ENCODE results near the gene IL15RA.
"Not testable (repeated sequence)": the region's sequence is repeated elsewhere in the genome, so short reads cannot be mapped to it uniquely, and the experiment has no call there.

The IL15RA gene

GRCh38 chr10:5968681-5969453, 8.5 kb downstream of the IL15RA start:
- DNase-seq, result no peak

- no peak for DNase-seq
Observed at GRCh38 chr10:5968037-5968680, 9.2 kb downstream of the IL15RA start.

GRCh38 chr10:5965266-5965665, 12.1 kb downstream of the IL15RA start:
- DNase-seq, result no peak

GRCh38 chr10:5964736-5965135, 12.6 kb downstream of the IL15RA start:
- no peak for DNase-seq

GRCh38 chr10:5963591-5963990, 13.8 kb downstream of the IL15RA start:
- DNase-seq, result no peak

GRCh38 chr10:5963071-5963470, 14.3 kb downstream of the IL15RA start:
- no peak for DNase-seq

GRCh38 chr10:5962358-5962940, 14.9 kb downstream of the IL15RA start:
- not testable (repeated sequence) for DNase-seq

GRCh38 chr10:5961405-5962100, 15.8 kb downstream of the IL15RA start:
- no peak for DNase-seq

GRCh38 chr10:5960973-5961275, 16.4 kb downstream of the IL15RA start:
- not testable (repeated sequence) for DNase-seq

GRCh38 chr10:5960070-5960972, 17.0 kb downstream of the IL15RA start:
- no peak for DNase-seq

GRCh38 chr10:5959581-5960069, 17.7 kb downstream of the IL15RA start:
- DNase-seq, result no peak

- DNase-seq, result no peak
Observed at GRCh38 chr10:5959142-5959541, 18.2 kb downstream of the IL15RA start.

- no peak for DNase-seq
Observed at GRCh38 chr10:5958675-5959074, 18.7 kb downstream of the IL15RA start.

- DNase-seq, result no peak
Observed at GRCh38 chr10:5958077-5958476, 19.3 kb downstream of the IL15RA start.

- no peak for DNase-seq
Observed at GRCh38 chr10:5956146-5956936, 21.0 kb downstream of the IL15RA start.

GRCh38 chr10:5953676-5954075, 23.7 kb downstream of the IL15RA start:
- DNase-seq, result no peak

GRCh38 chr10:5952731-5953385, 24.5 kb downstream of the IL15RA start:
- DNase-seq, result no peak

- no peak for DNase-seq
Observed at GRCh38 chr10:5951721-5952407, 25.5 kb downstream of the IL15RA start.

- no peak for DNase-seq
Observed at GRCh38 chr10:5951167-5951711, 26.1 kb downstream of the IL15RA start.

Measured in central memory CD4-positive, alpha-beta T cell (primary cell).